Measurements from ENCODE around the gene CSGALNACT2.
"Not testable (repeated sequence)": the region's sequence is repeated elsewhere in the genome, so short reads cannot be mapped to it uniquely, and the experiment has no call there.

DNA sequence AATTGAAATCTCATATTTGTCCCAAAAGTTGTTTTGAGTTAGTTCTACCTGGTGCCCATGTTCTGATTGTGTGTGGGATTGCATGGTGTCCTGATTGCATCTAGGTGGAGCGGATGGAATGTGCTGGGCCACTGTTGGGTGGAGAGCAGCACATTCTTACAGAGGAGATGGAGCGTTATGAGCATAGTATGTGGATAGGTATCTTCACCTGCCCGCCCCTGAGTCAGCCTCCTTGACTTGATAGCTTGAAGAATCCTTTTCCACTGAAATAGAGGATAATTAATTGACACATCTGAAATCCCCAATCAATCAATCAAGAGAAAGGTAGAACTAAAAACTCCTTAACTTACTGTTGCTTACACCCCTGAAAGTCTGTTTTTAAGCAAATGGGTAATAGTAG is 45.5 kb downstream of the CSGALNACT2 start:
- not testable (repeated sequence) for TF ChIP-seq POLR2A (IDR thresholded peaks at IDR 0.05)
- TF ChIP-seq, protein P1, sequence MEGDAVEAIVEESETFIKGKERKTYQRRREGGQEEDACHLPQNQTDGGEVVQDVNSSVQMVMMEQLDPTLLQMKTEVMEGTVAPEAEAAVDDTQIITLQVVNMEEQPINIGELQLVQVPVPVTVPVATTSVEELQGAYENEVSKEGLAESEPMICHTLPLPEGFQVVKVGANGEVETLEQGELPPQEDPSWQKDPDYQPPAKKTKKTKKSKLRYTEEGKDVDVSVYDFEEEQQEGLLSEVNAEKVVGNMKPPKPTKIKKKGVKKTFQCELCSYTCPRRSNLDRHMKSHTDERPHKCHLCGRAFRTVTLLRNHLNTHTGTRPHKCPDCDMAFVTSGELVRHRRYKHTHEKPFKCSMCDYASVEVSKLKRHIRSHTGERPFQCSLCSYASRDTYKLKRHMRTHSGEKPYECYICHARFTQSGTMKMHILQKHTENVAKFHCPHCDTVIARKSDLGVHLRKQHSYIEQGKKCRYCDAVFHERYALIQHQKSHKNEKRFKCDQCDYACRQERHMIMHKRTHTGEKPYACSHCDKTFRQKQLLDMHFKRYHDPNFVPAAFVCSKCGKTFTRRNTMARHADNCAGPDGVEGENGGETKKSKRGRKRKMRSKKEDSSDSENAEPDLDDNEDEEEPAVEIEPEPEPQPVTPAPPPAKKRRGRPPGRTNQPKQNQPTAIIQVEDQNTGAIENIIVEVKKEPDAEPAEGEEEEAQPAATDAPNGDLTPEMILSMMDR (IDR thresholded peaks at IDR 0.05) = not testable (repeated sequence)

Measured in testis (tissue), 2 donors.